GM23338 (cell line): Measurements from ENCODE around the gene MICAL2. TPM values are rescaled to one million over a fixed set of nuclear protein-coding genes. Genes with fewer than 3 reads are reported as not detected.

Experiments
- ATAC-seq: fragments of 200-7000 bp; cut with Tn5 transposase; 3 replicates; pipeline ENCODE4 v1.9.1; 2020
- DNase-seq: peaks from one replicate; pipeline ENCODE4 v3.0.0-alpha.2; 2015; ENCODE audit warnings: low spot score
- H2AFZ ChIP-seq: fragments of 200-600 bp; sonication (generic); 2 replicates; pipeline ENCODE4 v1.8.0; 2016; ENCODE audit warnings: antibody characterized with exemption, mild to moderate bottlenecking, moderate library complexity
- H3F3A ChIP-seq: fragments of 200-600 bp; sonication (generic); replicated peaks from 2 replicates; pipeline ENCODE4 v1.8.0; 2017; ENCODE audit warnings: antibody characterized with exemption, mixed run types, low read depth
- H3K27ac ChIP-seq: fragments of 200-600 bp; sonication (generic); 2 replicates; pipeline ENCODE4 v1.6.1; 2016; ENCODE audit warnings: low read depth
- H3K27me3 ChIP-seq: fragments of 200-600 bp; sonication (generic); 2 replicates; pipeline ENCODE4 v1.8.0; 2016; ENCODE audit warnings: mild to moderate bottlenecking, mixed run types, moderate library complexity; ENCODE audit not compliant: insufficient read depth
- H3K36me3 ChIP-seq: fragments of 200-600 bp; sonication (generic); 2 replicates; pipeline ENCODE4 v1.8.0; 2016; ENCODE audit warnings: mild to moderate bottlenecking; ENCODE audit not compliant: insufficient read depth
- H3K4me1 ChIP-seq: fragments of 200-600 bp; sonication (generic); 2 replicates; pipeline ENCODE4 v1.8.0; 2016; ENCODE audit warnings: mild to moderate bottlenecking, moderate library complexity; ENCODE audit not compliant: insufficient read depth
- H3K4me2 ChIP-seq: fragments of 200-600 bp; sonication (generic); 2 replicates; pipeline ENCODE4 v1.7.1; 2017; ENCODE audit warnings: mixed run types
- H3K4me3 ChIP-seq: fragments of 200-600 bp; sonication (generic); 2 replicates; pipeline ENCODE4 v1.6.1; 2016; ENCODE audit warnings: mixed run types
- H3K79me2 ChIP-seq: fragments of 200-600 bp; sonication (generic); replicated peaks from 2 replicates; pipeline ENCODE4 v1.8.0; 2017; ENCODE audit warnings: mild to moderate bottlenecking; ENCODE audit not compliant: insufficient read depth
- H3K9me2 ChIP-seq: fragments of 200-600 bp; sonication (generic); 2 replicates; pipeline ENCODE4 v1.8.0; 2017; ENCODE audit not compliant: insufficient read depth
- H4K20me1 ChIP-seq: fragments of 200-600 bp; sonication (generic); replicated peaks from 2 replicates; pipeline ENCODE4 v1.8.0; 2017; ENCODE audit warnings: mild to moderate bottlenecking; ENCODE audit not compliant: insufficient read depth
- H3K27ac Mint-ChIP-seq: 2 replicates; pipeline ENCODE4 v1.8.0; 2020; ENCODE audit warnings: inconsistent platforms, mild to moderate bottlenecking, moderate library complexity, mixed read lengths
- H3K27me3 Mint-ChIP-seq: 3 replicates; pipeline ENCODE4 v1.8.0; 2022; ENCODE audit warnings: low read depth, mild to moderate bottlenecking, moderate library complexity, mixed read lengths, inconsistent platforms; ENCODE audit not compliant: insufficient read depth, poor library complexity
- H3K36me3 Mint-ChIP-seq: 3 replicates; pipeline ENCODE4 v1.8.0; 2021; ENCODE audit warnings: low read depth, mild to moderate bottlenecking, inconsistent platforms, moderate library complexity, mixed read lengths
- H3K4me1 Mint-ChIP-seq: 3 replicates; pipeline ENCODE4 v1.8.0; 2020; ENCODE audit warnings: mild to moderate bottlenecking, inconsistent platforms, mixed read lengths
- H3K4me3 Mint-ChIP-seq: 3 replicates; pipeline ENCODE4 v1.8.0; 2021; ENCODE audit warnings: moderate library complexity, mild to moderate bottlenecking, inconsistent platforms, mixed read lengths
- H3K9me3 Mint-ChIP-seq: 3 replicates; pipeline ENCODE4 v1.8.0; 2020; ENCODE audit warnings: moderate library complexity, mild to moderate bottlenecking, inconsistent platforms, mixed read lengths
- CREB1 ChIP-seq: fragments of 250-450 bp; sonication (Bioruptor Pico); IDR thresholded peaks from 2 replicates; pipeline ENCODE4 v1.5.0; 2020; ENCODE audit warnings: low read depth, mild to moderate bottlenecking, moderate library complexity
- CTCF ChIP-seq, 2 experiments: fragments of 200-600 bp in 1 of 2; sonication (generic) in 1 of 2; conservative IDR thresholded peaks; 2 replicates each; pipeline versions ENCODE4 v1.5.1 to v1.6.1; 2016 to 2017; ENCODE audit warnings: antibody characterized with exemption in 2 of 2, low read depth in 2 of 2, mild to moderate bottlenecking in 2 of 2, moderate library complexity in 1 of 2
- JUNB ChIP-seq: IDR thresholded peaks from one replicate; pipeline ENCODE4 v1.6.1; 2016; ENCODE audit warnings: antibody characterized with exemption; ENCODE audit not compliant: unreplicated experiment
- STAT1 ChIP-seq: IDR thresholded peaks from one replicate; pipeline ENCODE4 v1.6.1; 2016; ENCODE audit warnings: antibody characterized with exemption; ENCODE audit not compliant: unreplicated experiment
- ZNF114 ChIP-seq: fragments of 250-450 bp; sonication (Bioruptor Pico); IDR thresholded peaks from 2 replicates; pipeline ENCODE4 v1.5.0; 2020; ENCODE audit warnings: mild to moderate bottlenecking, moderate library complexity
- ZNF462 ChIP-seq: fragments of 250-450 bp; sonication (Bioruptor Pico); IDR thresholded peaks from 2 replicates; pipeline ENCODE4 v1.5.0; 2020; ENCODE audit warnings: mild to moderate bottlenecking, moderate library complexity
- polyA plus RNA-seq: library from polyadenylated mRNA; unstranded; fragments of >200 nt; fragmentation: Nextera tagmentation; extraction: Ambion mirVana; gene quantifications from 2 replicates; pipeline ENCODE4 v1.2.1, GENCODE V29; 2016
- total RNA-seq: library from RNA; depleted of rRNA; stranded (reverse); fragments of >200 nt; shearing (Covaris generic); gene quantifications from 2 replicates; pipeline ENCODE4 v1.2.3, GENCODE V29; 2014

MICAL2 gene
- total and polyA plus RNA-seq, 2 experiments from 2014 or later, result 0.66 to 1.4 TPM

- Mint-ChIP-seq H3K9me3 (no peaks in the 10 kb centered on the region), H3K4me1 (no peaks in the 10 kb centered on the region), H3K36me3 (no peaks in the 10 kb centered on the region; the same call in 2 of the 3 replicates), H3K27ac (no peak overlapping the region), H3K27me3 (peaks cover 2% of the 10 kb centered on the region), H3K4me3 (no peak overlapping the region)
- Histone ChIP-seq H3K27ac (no peak overlapping the region), H3K27me3 (no peaks in the 10 kb centered on the region), H2AFZ (no peak overlapping the region), H3K4me2 (no peak overlapping the region), H3K4me1 (no peaks in the 10 kb centered on the region), H3K79me2 (no peaks in the 10 kb centered on the region), H3K4me3 (no peak overlapping the region), H3K36me3 (no peaks in the 10 kb centered on the region), H3F3A (no peaks in the 10 kb centered on the region), H3K9me2 (no peaks in the 10 kb centered on the region), H4K20me1 (no peaks in the 10 kb centered on the region)
- no peak for DNase-seq
- ATAC-seq, result no peak
- TF ChIP-seq ZNF462 (CRISPR knock-in tag), result no peak
- no peak for TF ChIP-seq CREB1 (CRISPR knock-in tag)
- no peak for TF ChIP-seq STAT1
- TF ChIP-seq ZNF114 (CRISPR knock-in tag), result no peak
- TF ChIP-seq CTCF (conservative IDR thresholded peaks at IDR 0.05; ENCODE audit: low read depth in 2 of 2), result no peak
- no peak for TF ChIP-seq JUNB
Observed at GRCh38 chr11:12148466-12148865, 38.1 kb downstream of the MICAL2 start.
